Heart left ventricle (tissue), 16 donors: ENCODE measurements around the gene TMUB2. TPM values are rescaled to one million over a fixed set of nuclear protein-coding genes. Genes with fewer than 3 reads are reported as not detected.

Source experiments
- ATAC-seq, 4 donors: fragments of 200-7000 bp; cut with Tn5 transposase; one replicate each; pipeline ENCODE4 v1.9.1; 2020 to 2022; ENCODE audit warnings: moderate library complexity in 4 of 4, mild to moderate bottlenecking in 3 of 4, moderate number of reproducible peaks in 1 of 4
- DNase-seq, 5 donors: peaks; one replicate each; pipeline ENCODE4 v3.0.0-alpha.2; 2020
- H3K27ac ChIP-seq, 12 donors: fragments of 200-600 bp; sonication (generic) in 4 of 12; one replicate each; pipeline versions ENCODE4 v1.5.0 to v1.8.0; 2016 to 2022; ENCODE audit warnings: mild to moderate bottlenecking in 2 of 12
- H3K27me3 ChIP-seq, 9 donors: fragments of 200-600 bp; sonication (generic) in 2 of 9; one replicate each; pipeline versions ENCODE4 v1.5.1 to v1.8.0; 2016 to 2022; ENCODE audit warnings: mild to moderate bottlenecking in 3 of 9
- H3K36me3 ChIP-seq, 9 donors: fragments of 200-600 bp; sonication (generic) in 2 of 9; one replicate each; pipeline versions ENCODE4 v1.5.0 to v1.8.0; 2018 to 2022; ENCODE audit warnings: mild to moderate bottlenecking in 2 of 9
- H3K4me1 ChIP-seq, 12 donors: fragments of 200-600 bp; sonication (generic) in 4 of 12; one replicate each; pipeline versions ENCODE4 v1.5.0 to v1.8.0; 2016 to 2022; ENCODE audit warnings: mild to moderate bottlenecking in 3 of 12
- H3K4me3 ChIP-seq, 12 donors: fragments of 200-600 bp; sonication (generic) in 4 of 12; one replicate each; pipeline versions ENCODE4 v1.5.0 to v1.8.0; 2017 to 2022; ENCODE audit warnings: mild to moderate bottlenecking in 9 of 12, moderate library complexity in 4 of 12
- H3K9me3 ChIP-seq, 12 donors: fragments of 200-600 bp; sonication (generic) in 4 of 12; one replicate each; pipeline versions ENCODE4 v1.5.0 to v1.8.0; 2016 to 2022; ENCODE audit warnings: mild to moderate bottlenecking in 1 of 12
- POLR2A ChIP-seq, 2 donors: fragments of 450-650 bp; IDR thresholded peaks; one replicate each; pipeline ENCODE4 v1.6.1; 2017; ENCODE audit warnings: antibody characterized with exemption in 2 of 2, mild to moderate bottlenecking in 2 of 2, moderate library complexity in 2 of 2
- WGBS, 4 donors: extraction: QIAGEN DNeasy Blood & Tissue Kit in 2 of 4; methylation state at CpG; one replicate each; pipeline versions ENCODE4 v1.1.5 to v1.1.7; 2013 to 2018; 5-methylcytosine and 5-hydroxymethylcytosine counted together
- intact Hi-C, 10 donors: fragments of 100-400 bp; cut with DNase I; formaldehyde crosslinking; loops; one replicate each; pipeline versions ENCODE4 v1.11.1 to v1.14.2; 2022
- polyA plus RNA-seq, 2 donors: library from polyadenylated mRNA; stranded (reverse); fragments of 200-250 nt; gene quantifications; one replicate each; pipeline ENCODE4 v1.2.3, GENCODE V29; 2013
- total RNA-seq, 9 donors: library from RNA; depleted of rRNA in 2 of 9; stranded (reverse); fragments of >200 nt in 2 of 9; fragmentation: NEBNext Ultra II Directional in 3 of 9; extraction: Animal tissue kit (Norgen Biotek cat#: 25700) in 3 of 9; gene quantifications; one replicate each; pipeline versions ENCODE4 v1.1.0 to v1.2.4, GENCODE V29; 2016 to 2023
- TF ChIP-seq, protein P1 (sequence below), 12 donors: fragments of 200-600 bp; sonication (generic) in 4 of 12; IDR thresholded peaks; one replicate each; pipeline versions ENCODE4 v1.5.0 to v1.8.0; 2018 to 2022; ENCODE audit warnings: antibody characterized with exemption in 12 of 12, mild to moderate bottlenecking in 5 of 12
- donor health status: ischemic (EF 13 %, LVEDD 7.1; RV severe dilation, severe dysfunction).
- donor health status: healthy with polysubstance abuse.
- donor health status: DM: no; HTN: yes; CAD: no.
- donor health status: DM: no; HTN: no; CAD: no.
- donor health status: ischemic (EF 25% LVEDD 6.9; RV normal size, moderate dysfunction).
- donor health status: ischemic (EF 25% LVEDD 5.7; RV mildly dilated, moderate dysfunction).
- donor health status: healthy.
- donor health status: DM: yes; HTN: yes; CAD: no.
- donor health status: ischemic (EF 35%, LVEDD 5.7; RV mildly dilated, moderate dysfunction).
- donor health status: nonischemic (EF 11% LVEDD 7.7; RV severe dilation, severe dysfunction).
- donor health status: DM: yes; HTN: yes; CAD: no.
- donor health status: PGD.
- donor health status: ischemic (EF 29% LVEDD 5.4; RV normal size, mild dysfunction).
- donor health status: nonischemic (EF 23%, LVEDD 6.1; RV moderate dilation, normal function).

The TMUB2 gene
- total and polyA plus RNA-seq, 11 donors, result 18.8 to 37.4 (median 24.7) TPM

DNA sequence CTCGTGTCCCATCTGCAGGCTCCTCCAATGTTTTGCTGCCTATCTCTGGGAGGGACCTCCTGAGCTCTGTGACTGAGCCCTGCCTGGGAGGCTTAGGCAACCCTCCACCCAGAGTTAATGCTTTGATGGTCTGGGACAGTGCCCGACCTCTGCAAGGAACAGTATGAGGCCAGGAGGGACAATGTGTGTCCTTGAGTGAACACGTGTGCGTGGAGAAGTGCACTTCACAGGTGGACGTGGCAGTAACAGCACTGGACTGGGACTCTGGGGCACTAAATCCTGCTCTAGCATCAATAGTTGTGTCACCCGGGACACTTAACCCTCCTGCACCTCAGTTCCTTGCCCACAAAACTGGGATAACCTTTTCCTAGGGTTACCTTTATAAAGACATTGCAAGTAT lies 28.1 kb downstream of the TMUB2 start:
- Histone ChIP-seq H3K4me3 (no peak overlapping the region), H3K27ac (no peak overlapping the region), H3K36me3 (peaks cover 5 to 70% (median 58%) of the 10 kb centered on the region in 9 donors), H3K27me3 (no peaks in the 10 kb centered on the region), H3K9me3 (no peaks in the 10 kb centered on the region), H3K4me1 (peaks cover 7 to 42% (median 34%) of the 10 kb centered on the region in 12 donors)
- TF ChIP-seq, protein P1, sequence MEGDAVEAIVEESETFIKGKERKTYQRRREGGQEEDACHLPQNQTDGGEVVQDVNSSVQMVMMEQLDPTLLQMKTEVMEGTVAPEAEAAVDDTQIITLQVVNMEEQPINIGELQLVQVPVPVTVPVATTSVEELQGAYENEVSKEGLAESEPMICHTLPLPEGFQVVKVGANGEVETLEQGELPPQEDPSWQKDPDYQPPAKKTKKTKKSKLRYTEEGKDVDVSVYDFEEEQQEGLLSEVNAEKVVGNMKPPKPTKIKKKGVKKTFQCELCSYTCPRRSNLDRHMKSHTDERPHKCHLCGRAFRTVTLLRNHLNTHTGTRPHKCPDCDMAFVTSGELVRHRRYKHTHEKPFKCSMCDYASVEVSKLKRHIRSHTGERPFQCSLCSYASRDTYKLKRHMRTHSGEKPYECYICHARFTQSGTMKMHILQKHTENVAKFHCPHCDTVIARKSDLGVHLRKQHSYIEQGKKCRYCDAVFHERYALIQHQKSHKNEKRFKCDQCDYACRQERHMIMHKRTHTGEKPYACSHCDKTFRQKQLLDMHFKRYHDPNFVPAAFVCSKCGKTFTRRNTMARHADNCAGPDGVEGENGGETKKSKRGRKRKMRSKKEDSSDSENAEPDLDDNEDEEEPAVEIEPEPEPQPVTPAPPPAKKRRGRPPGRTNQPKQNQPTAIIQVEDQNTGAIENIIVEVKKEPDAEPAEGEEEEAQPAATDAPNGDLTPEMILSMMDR (IDR thresholded peaks at IDR 0.05), result no peak
- TF ChIP-seq POLR2A (IDR thresholded peaks at IDR 0.05), result no peak
- 81 to 90% (median 86%) methylated on average over 6 of the region's 6 CpGs for WGBS, 4 donors
- intact Hi-C loops, result loop anchor here in 3 of 10 donors (5.0 to 10.0 kb wide), 4 partner anchors 57 to 290 kb away; partner anchors contain the start of genes GRN (in 2 of the 3) and GPATCH8 (in 1 of the 3)
- no peak for ATAC-seq
- peak in 1 of 5 donors; percentile 1 for DNase-seq

DNA sequence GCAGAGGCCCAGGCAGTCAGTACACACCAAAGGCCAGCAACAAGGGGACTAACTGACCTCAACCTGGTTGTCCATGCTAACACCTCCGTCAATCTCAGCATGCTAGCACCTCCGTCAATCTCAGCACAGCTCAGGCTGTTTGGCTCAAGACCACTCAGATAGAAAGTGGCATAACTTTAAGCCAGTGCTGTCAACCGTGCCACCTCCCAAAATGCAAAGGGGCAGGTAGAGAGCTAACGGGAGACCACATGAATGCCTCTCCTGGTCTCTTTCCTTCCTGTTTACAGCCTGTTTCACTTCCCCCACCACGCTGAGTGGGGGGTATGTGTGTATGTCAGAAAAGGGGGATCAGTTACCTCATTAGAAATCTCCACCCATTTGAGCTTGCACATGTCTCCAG lies 29.4 kb downstream of the TMUB2 start:
- peaks cover 4 to 29% (median 24%) of the 10 kb centered on the region in 12 donors for H3K4me1 ChIP-seq
- TF ChIP-seq POLR2A (IDR thresholded peaks at IDR 0.05), result no peak
- TF ChIP-seq, protein P1 (IDR thresholded peaks at IDR 0.05), result no peak
- intact Hi-C loops, result loop anchor here in 2 of 10 donors (2.0 to 10.0 kb wide), 3 partner anchors 56 to 289 kb away; partner anchors contain the start of genes GPATCH8 (in 1 of the 2) and SLC25A39 (in 1 of the 2)
- peaks cover 5 to 58% (median 50%) of the 10 kb centered on the region in 9 donors for H3K36me3 ChIP-seq
- H3K27ac ChIP-seq, result peak overlapping the region in 1 of 12 donors; percentile 99
- no peaks in the 10 kb centered on the region for H3K9me3 ChIP-seq
- H3K27me3 ChIP-seq, result no peaks in the 10 kb centered on the region
- DNase-seq (no peak), ATAC-seq (no peak)
- 65 to 77% (median 76%) methylated on average over 5 of the region's 5 CpGs for WGBS, 4 donors
- H3K4me3 ChIP-seq, result no peak overlapping the region

DNA sequence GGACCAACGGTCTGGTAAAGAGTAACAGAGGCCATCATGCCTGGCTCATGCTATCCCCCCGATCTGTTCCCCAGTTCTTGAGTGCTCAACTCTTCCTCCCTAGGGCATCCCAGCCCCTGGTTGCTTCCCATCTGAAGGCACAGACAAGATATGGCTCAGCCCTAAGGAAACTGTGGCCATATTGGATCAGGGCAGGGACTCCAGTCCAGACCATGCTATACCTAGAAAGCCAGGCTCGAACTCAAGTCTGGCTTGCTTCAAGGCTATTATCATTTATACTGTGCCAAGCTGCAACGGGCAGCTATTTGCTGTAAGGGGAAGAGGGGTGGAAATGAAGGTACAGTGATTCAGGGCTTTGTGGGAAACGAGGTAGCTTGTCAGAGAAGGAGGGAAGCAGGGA lies 29.9 kb downstream of the TMUB2 start:
- peak overlapping the region in 1 of 12 donors; percentile 99 for H3K27ac ChIP-seq
- intact Hi-C loops, result loop anchor here in 2 of 10 donors (2.0 to 10.0 kb wide), 3 partner anchors 56 to 288 kb away; partner anchors contain the start of genes GPATCH8 (in 1 of the 2) and SLC25A39 (in 1 of the 2)
- TF ChIP-seq, protein P1 (IDR thresholded peaks at IDR 0.05), result no peak
- TF ChIP-seq POLR2A (IDR thresholded peaks at IDR 0.05), result no peak
- peaks cover 5 to 53% (median 45%) of the 10 kb centered on the region in 9 donors for H3K36me3 ChIP-seq
- H3K4me1 ChIP-seq, result peaks cover 4 to 28% (median 23%) of the 10 kb centered on the region in 12 donors
- H3K4me3 ChIP-seq, result peak overlapping the region in 1 of 12 donors; percentile 82
- no peak for ATAC-seq
- no peaks in the 10 kb centered on the region for H3K27me3 ChIP-seq
- no peaks in the 10 kb centered on the region for H3K9me3 ChIP-seq
- DNase-seq, result no peak
- 62 to 73% (median 67%) methylated on average over 5 of the region's 5 CpGs for WGBS, 4 donors

DNA sequence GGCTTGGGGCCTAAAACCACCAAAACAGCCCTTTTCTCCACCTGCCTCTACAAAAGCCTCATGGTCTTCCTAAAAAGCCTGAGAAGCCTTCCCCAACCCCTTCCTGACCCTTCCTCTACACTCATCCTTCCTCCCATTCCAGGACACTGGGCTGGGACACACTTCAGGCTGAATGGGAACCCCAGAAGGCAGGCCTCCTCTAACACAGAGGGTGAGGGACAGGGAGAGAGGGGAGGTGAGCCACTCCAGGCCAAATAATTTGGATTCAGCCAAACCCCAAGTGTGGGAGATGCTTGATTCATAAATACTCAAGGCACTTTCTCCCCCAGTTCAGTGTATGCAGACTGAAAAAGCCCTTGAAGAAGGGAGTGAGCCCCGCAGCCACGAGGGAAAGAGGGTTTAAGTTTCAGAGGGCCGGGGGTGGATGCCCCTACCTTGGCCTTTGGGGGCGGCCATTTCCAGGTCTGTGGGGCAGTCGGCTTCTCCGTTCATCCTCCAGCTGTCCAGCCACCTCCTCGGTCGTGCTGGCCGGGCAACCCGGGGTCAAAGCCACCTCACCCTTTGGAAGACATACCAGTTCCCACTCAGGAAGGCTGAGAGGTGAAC lies 31.1 kb downstream of the TMUB2 start:
- DNase-seq, result peak in 2 of 5 donors; percentile 43 to 51

More for the DNA sequence above, 31.1 kb downstream of the TMUB2 start:
- TF ChIP-seq, protein P1 (IDR thresholded peaks at IDR 0.05), result no peak
- no peak for TF ChIP-seq POLR2A (IDR thresholded peaks at IDR 0.05)
- intact Hi-C loops, result loop anchor here in 6 of 10 donors (1.0 to 10.0 kb wide), 5 partner anchors 18 to 287 kb away; partner anchors contain the start of genes SLC25A39 (in 3 of the 6) and GPATCH8 (in 1 of the 6)
- Histone ChIP-seq H3K9me3 (no peaks in the 10 kb centered on the region), H3K4me3 (peak overlapping the region; percentile 8 to 100 (median 96)), H3K27me3 (no peaks in the 10 kb centered on the region), H3K36me3 (peaks cover 5 to 45% (median 39%) of the 10 kb centered on the region in 9 donors), H3K27ac (peak overlapping the region in 11 of 12 donors; percentile 97 to 100 (median 100)), H3K4me1 (peaks cover 4 to 37% (median 30%) of the 10 kb centered on the region in 12 donors)
- 7 to 13% (median 8%) methylated on average over 9 to 10 of the region's 10 CpGs for WGBS, 4 donors
- ATAC-seq, result no peak
